ENCODE data around the gene WTAP. TPM values are rescaled to one million over a fixed set of nuclear protein-coding genes. Genes with fewer than 3 reads are reported as not detected.

Gene WTAP
- 82.0 and 84.5 TPM in 2 replicates for total RNA-seq

GRCh38 chr6:159726918-159727716 is at the start of gene WTAP:
Gene WTAP (plus strand): TSS chr6:159727506. CDS start chr6:159736266, 8,760 bp downstream.

GRCh38 chr6:159693128-159693893 is 34.0 kb upstream of the WTAP start, which contains the start of gene SOD2:
Gene SOD2 (minus strand): TSS chr6:159693241. CDS start chr6:159693167, 74 bp downstream.

GRCh38 chr6:159761873-159762680 is 34.8 kb downstream of the WTAP start, which contains the start of gene ACAT2:
Gene ACAT2 (plus strand): TSS chr6:159762045. CDS start chr6:159762088, 43 bp downstream.

GRCh38 chr6:159789377-159790148 is 62.3 kb downstream of the WTAP start, which contains the start of gene TCP1:
Gene TCP1 (minus strand): TSS chr6:159789602. CDS start chr6:159789468, 134 bp downstream.

GRCh38 chr6:159790149-159790955 is 63.0 kb downstream of the WTAP start, which contains the start of gene MRPL18:
Gene MRPL18 (plus strand): TSS chr6:159790467. CDS start chr6:159790588, 121 bp downstream.

GRCh38 chr6:159800141-159800865 is 73.0 kb downstream of the WTAP start, which contains the start of gene PNLDC1:
Gene PNLDC1 (plus strand): TSS chr6:159800276. CDS start chr6:159800308, 32 bp downstream.

Other genes starting within 250 kb of the WTAP start
- 118 and 186 TPM in 2 replicates for gene SOD2, start 34.3 kb upstream of the WTAP start, total RNA-seq
- gene ACAT2, start 34.5 kb downstream of the WTAP start, total RNA-seq: 59.5 and 63.2 TPM in 2 replicates
- gene TCP1, start 62.1 kb downstream of the WTAP start, total RNA-seq: 210 and 217 TPM in 2 replicates
- gene MRPL18, start 63.0 kb downstream of the WTAP start, total RNA-seq: 66.6 and 78.7 TPM in 2 replicates
- gene PNLDC1, start 72.8 kb downstream of the WTAP start, total RNA-seq: not detected in 2 replicates
- gene MAS1, start 163.5 kb downstream of the WTAP start, total RNA-seq: under 0.01 TPM in 2 replicates
- gene IGF2R, start 241.6 kb downstream of the WTAP start, total RNA-seq: 191 and 208 TPM in 2 replicates